ENCODE measurements around the gene ARL9.

Gene ARL9

GRCh38 chr4:56475917-56476316, 29.7 kb upstream of the ARL9 start:
- H3K36me3 Mint-ChIP-seq (ENCODE audit: low read depth), result peaks cover 83% of the 10 kb centered on the region
- TF ChIP-seq CTCF (IDR thresholded peaks at IDR 0.05; ENCODE audit: unreplicated experiment in 3 of 3), result no peak
- H3K9me3 Mint-ChIP-seq, result no peaks in the 10 kb centered on the region
- H3K4me1 Mint-ChIP-seq, result no peaks in the 10 kb centered on the region
- H3K27me3 Mint-ChIP-seq (ENCODE audit: low read depth), result no peaks in the 10 kb centered on the region
- no peak overlapping the region for H3K27ac Mint-ChIP-seq
- H3K4me3 Mint-ChIP-seq, result no peak overlapping the region

- Mint-ChIP-seq H3K27me3 (ENCODE audit: low read depth) (no peaks in the 10 kb centered on the region), H3K27ac (no peak overlapping the region), H3K4me1 (no peaks in the 10 kb centered on the region), H3K9me3 (no peaks in the 10 kb centered on the region), H3K36me3 (ENCODE audit: low read depth) (peaks cover 78% of the 10 kb centered on the region), H3K4me3 (no peak overlapping the region)
- TF ChIP-seq CTCF (IDR thresholded peaks at IDR 0.05; ENCODE audit: unreplicated experiment in 3 of 3), result no peak
Measured at GRCh38 chr4:56477192-56477702, 28.3 kb upstream of the ARL9 start.

GRCh38 chr4:56480691-56481090, 24.9 kb upstream of the ARL9 start:
- Mint-ChIP-seq H3K36me3 (ENCODE audit: low read depth) (peaks cover 76% of the 10 kb centered on the region), H3K4me1 (no peaks in the 10 kb centered on the region), H3K27ac (no peak overlapping the region), H3K9me3 (no peaks in the 10 kb centered on the region), H3K4me3 (no peak overlapping the region), H3K27me3 (ENCODE audit: low read depth) (no peaks in the 10 kb centered on the region)
- TF ChIP-seq CTCF (IDR thresholded peaks at IDR 0.05; ENCODE audit: unreplicated experiment in 3 of 3), result no peak

GRCh38 chr4:56496241-56496640, 9.3 kb upstream of the ARL9 start:
- Mint-ChIP-seq H3K27me3 (ENCODE audit: low read depth) (no peaks in the 10 kb centered on the region), H3K9me3 (no peaks in the 10 kb centered on the region), H3K4me1 (no peaks in the 10 kb centered on the region), H3K4me3 (no peak overlapping the region), H3K36me3 (ENCODE audit: low read depth) (peaks cover 76% of the 10 kb centered on the region), H3K27ac (no peak overlapping the region)
- TF ChIP-seq CTCF (IDR thresholded peaks at IDR 0.05; ENCODE audit: unreplicated experiment in 3 of 3), result no peak

GRCh38 chr4:56511098-56511497, 5.5 kb downstream of the ARL9 start:
- Mint-ChIP-seq H3K9me3 (no peaks in the 10 kb centered on the region), H3K27ac (no peak overlapping the region), H3K4me3 (no peak overlapping the region), H3K4me1 (no peaks in the 10 kb centered on the region), H3K27me3 (ENCODE audit: low read depth) (peaks cover 20% of the 10 kb centered on the region), H3K36me3 (ENCODE audit: low read depth) (no peaks in the 10 kb centered on the region)
- TF ChIP-seq CTCF (IDR thresholded peaks at IDR 0.05; ENCODE audit: unreplicated experiment in 3 of 3), result no peak

- H3K27ac Mint-ChIP-seq, result no peak overlapping the region
- peaks cover 9% of the 10 kb centered on the region for H3K27me3 Mint-ChIP-seq (ENCODE audit: low read depth)
- no peaks in the 10 kb centered on the region for H3K9me3 Mint-ChIP-seq
- no peak for TF ChIP-seq CTCF (IDR thresholded peaks at IDR 0.05; ENCODE audit: unreplicated experiment in 3 of 3)
- no peaks in the 10 kb centered on the region for H3K36me3 Mint-ChIP-seq (ENCODE audit: low read depth)
- H3K4me1 Mint-ChIP-seq, result no peaks in the 10 kb centered on the region
- no peak overlapping the region for H3K4me3 Mint-ChIP-seq
Measured at GRCh38 chr4:56512166-56512565, 6.6 kb downstream of the ARL9 start.

All from nephron (organoid).